ENCODE measurements around the gene COL18A1.

GRCh38 chr21:45478115-45478801, 73.3 kb downstream of the COL18A1 start:
- TF ChIP-seq CTCF (IDR thresholded peaks at IDR 0.05) (no peak; the same call in 1 of the 2 replicates), SIN3A (IDR thresholded peaks at IDR 0.05; ENCODE audit: borderline replicate concordance, insufficient read depth, low read depth, low read length) (no peak)

Measured in Panc1 (cell line).